Activated B cell treated with CpG ODN at 0.5 μM for 24 hours (primary cell): ENCODE measurements around the gene DUS1L. TPM values are rescaled to one million over a fixed set of nuclear protein-coding genes. Genes with fewer than 3 reads are reported as not detected.

Experiments
- ATAC-seq: fragments of 200-7000 bp; cut with Tn5 transposase; one replicate; pipeline ENCODE4 v1.10.0; 2021; ENCODE audit warnings: low read depth, mild to moderate bottlenecking, moderate library complexity
- CTCF ChIA-PET: fragments of 350-600 bp; sonication (Branson Sonifier 250); formaldehyde crosslinking; loops from one replicate; lab custom pipeline; 2021; ENCODE audit warnings: antibody characterized with exemption; lab: Charles Lee
- POLR2A ChIA-PET: fragments of 350-600 bp; sonication (Branson Sonifier 250); formaldehyde crosslinking; loops from one replicate; lab custom pipeline; 2021; ENCODE audit warnings: antibody characterized with exemption; lab: Charles Lee
- DNase-seq: peaks from one replicate; pipeline ENCODE4 v3.0.0; 2022
- H3K27ac Mint-ChIP-seq: one replicate; pipeline ENCODE4 v1.8.0; 2020; ENCODE audit warnings: mixed read lengths
- H3K27me3 Mint-ChIP-seq: one replicate; pipeline ENCODE4 v1.8.0; 2021; ENCODE audit warnings: mixed read lengths
- H3K36me3 Mint-ChIP-seq: one replicate; pipeline ENCODE4 v1.8.0; 2021; ENCODE audit warnings: low read depth, mixed read lengths
- H3K4me1 Mint-ChIP-seq: one replicate; pipeline ENCODE4 v1.8.0; 2021; ENCODE audit warnings: mixed read lengths
- H3K4me3 Mint-ChIP-seq: one replicate; pipeline ENCODE4 v1.8.0; 2020; ENCODE audit warnings: mild to moderate bottlenecking, mixed read lengths
- H3K9me3 Mint-ChIP-seq: one replicate; pipeline ENCODE4 v1.8.0; 2020; ENCODE audit warnings: mixed read lengths
- intact Hi-C: fragments of 100-400 bp; cut with micrococcal nuclease; formaldehyde crosslinking; loops from one replicate; pipeline ENCODE4 v1.15.1; 2024
- total RNA-seq: library from RNA; stranded (reverse); gene quantifications from 2 replicates; pipeline ENCODE4 v1.2.3, GENCODE V29; 2022
- TF ChIP-seq, protein P1 (sequence below): fragments of 200-600 bp; IDR thresholded peaks from one replicate; pipeline ENCODE4 v1.8.0; 2022; ENCODE audit warnings: antibody characterized with exemption, mild to moderate bottlenecking

Gene DUS1L
- total RNA-seq, 1 donor from 2014 or later, result 134 TPM

- no peak for ATAC-seq
- Mint-ChIP-seq H3K9me3 (no peaks in the 10 kb centered on the region), H3K36me3 (no peaks in the 10 kb centered on the region), H3K27ac (no peak overlapping the region), H3K27me3 (no peaks in the 10 kb centered on the region), H3K4me1 (no peaks in the 10 kb centered on the region), H3K4me3 (no peak overlapping the region)
- ChIA-PET POLR2A (no interaction called here), CTCF (interaction anchor here (0.6 kb wide), 1 partner anchor 19 kb away, joined by 3 read pairs; no protein-coding TSS in a partner anchor)
- no peak for DNase-seq
- TF ChIP-seq, protein P1, sequence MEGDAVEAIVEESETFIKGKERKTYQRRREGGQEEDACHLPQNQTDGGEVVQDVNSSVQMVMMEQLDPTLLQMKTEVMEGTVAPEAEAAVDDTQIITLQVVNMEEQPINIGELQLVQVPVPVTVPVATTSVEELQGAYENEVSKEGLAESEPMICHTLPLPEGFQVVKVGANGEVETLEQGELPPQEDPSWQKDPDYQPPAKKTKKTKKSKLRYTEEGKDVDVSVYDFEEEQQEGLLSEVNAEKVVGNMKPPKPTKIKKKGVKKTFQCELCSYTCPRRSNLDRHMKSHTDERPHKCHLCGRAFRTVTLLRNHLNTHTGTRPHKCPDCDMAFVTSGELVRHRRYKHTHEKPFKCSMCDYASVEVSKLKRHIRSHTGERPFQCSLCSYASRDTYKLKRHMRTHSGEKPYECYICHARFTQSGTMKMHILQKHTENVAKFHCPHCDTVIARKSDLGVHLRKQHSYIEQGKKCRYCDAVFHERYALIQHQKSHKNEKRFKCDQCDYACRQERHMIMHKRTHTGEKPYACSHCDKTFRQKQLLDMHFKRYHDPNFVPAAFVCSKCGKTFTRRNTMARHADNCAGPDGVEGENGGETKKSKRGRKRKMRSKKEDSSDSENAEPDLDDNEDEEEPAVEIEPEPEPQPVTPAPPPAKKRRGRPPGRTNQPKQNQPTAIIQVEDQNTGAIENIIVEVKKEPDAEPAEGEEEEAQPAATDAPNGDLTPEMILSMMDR, result no peak
- intact Hi-C loops, result no loop called here
These were observed 56.6 kb downstream of the DUS1L start for GRCh38 chr17:82008941-82009405.

DNA sequence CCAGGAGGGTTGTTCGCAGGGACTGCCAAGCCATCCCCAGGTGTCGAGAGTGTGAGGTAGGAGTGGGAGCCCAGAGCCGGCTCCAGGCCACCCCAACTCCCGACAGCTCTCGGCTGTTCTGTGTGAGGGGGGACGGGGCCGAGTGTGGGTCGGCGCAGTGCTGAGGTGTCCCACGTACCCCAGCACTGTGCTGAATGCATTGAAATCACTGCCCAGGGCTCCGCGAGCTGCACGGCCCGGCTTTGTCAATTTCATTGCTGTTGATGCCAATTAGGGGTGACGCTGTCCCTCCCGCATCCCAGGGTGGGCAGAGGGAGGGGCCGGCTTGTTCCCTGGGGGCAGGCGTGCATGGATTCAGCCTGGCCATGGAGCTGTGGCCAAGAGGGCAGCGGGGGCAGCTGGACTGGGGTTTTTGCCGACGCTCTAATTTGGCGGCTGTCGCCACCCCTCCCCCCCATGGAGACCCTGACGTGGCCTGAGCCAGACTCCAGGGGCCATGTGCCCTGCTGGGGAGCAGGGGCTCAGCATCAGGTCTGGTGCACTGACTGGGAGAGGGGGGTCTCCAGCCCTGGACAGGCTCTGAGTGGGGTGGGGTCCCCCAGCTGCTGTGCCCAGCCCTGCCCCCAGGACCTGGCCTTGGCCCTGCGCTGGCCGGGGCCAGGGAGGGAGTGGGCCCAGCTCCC is 57.2 kb downstream of the DUS1L start:
- H3K4me3 Mint-ChIP-seq, result no peak overlapping the region
- POLR2A ChIA-PET, result no interaction called here
- H3K36me3 Mint-ChIP-seq, result no peaks in the 10 kb centered on the region
- ATAC-seq, result no peak
- H3K9me3 Mint-ChIP-seq, result no peaks in the 10 kb centered on the region
- no peak for DNase-seq
- TF ChIP-seq, protein P1, result no peak
- H3K27ac Mint-ChIP-seq, result no peak overlapping the region
- CTCF ChIA-PET, result no interaction called here
- intact Hi-C loops, result no loop called here
- H3K27me3 Mint-ChIP-seq, result no peaks in the 10 kb centered on the region
- no peaks in the 10 kb centered on the region for H3K4me1 Mint-ChIP-seq

Other genes with a start within 250 kb of the DUS1L start
- 75.0 and 90.4 TPM in 2 replicates for gene MCRIP1, start 232.5 kb downstream of the DUS1L start, total RNA-seq
- gene PPP1R27, start 230.8 kb downstream of the DUS1L start, total RNA-seq, result not detected in 2 replicates
- 202 and 225 TPM in 2 replicates for gene P4HB, start 205.3 kb downstream of the DUS1L start, total RNA-seq
- 396 and 464 TPM in 2 replicates for gene ARHGDIA, start 194.5 kb downstream of the DUS1L start, total RNA-seq
- gene ALYREF, start 174.2 kb downstream of the DUS1L start, total RNA-seq, result 85.3 and 99.3 TPM in 2 replicates
- gene ANAPC11, start 174.1 kb downstream of the DUS1L start, total RNA-seq, result 64.2 and 83.8 TPM in 2 replicates
- 0.24 and 0.27 TPM in 2 replicates for gene NPB, start 163.6 kb downstream of the DUS1L start, total RNA-seq
- 40.3 and 44.1 TPM in 2 replicates for gene PCYT2, start 154.4 kb downstream of the DUS1L start, total RNA-seq
- 57.6 and 66.4 TPM in 2 replicates for gene SIRT7, start 147.6 kb downstream of the DUS1L start, total RNA-seq
- 27.9 and 30.7 TPM in 2 replicates for gene MAFG, start 138.1 kb downstream of the DUS1L start, total RNA-seq
- gene PYCR1, start 128.5 kb downstream of the DUS1L start, total RNA-seq, result 28.5 and 37.2 TPM in 2 replicates
- not detected in 2 replicates for gene MYADML2, start 118.6 kb downstream of the DUS1L start, total RNA-seq
- 0.22 TPM in 1 of 2 replicates, not detected in the other for gene NOTUM, start 104.6 kb downstream of the DUS1L start, total RNA-seq
- gene ASPSCR1, start 88.2 kb downstream of the DUS1L start, total RNA-seq, result 40.0 and 50.0 TPM in 2 replicates
- 37.4 and 41.7 TPM in 2 replicates for gene CENPX, start 42.9 kb downstream of the DUS1L start, total RNA-seq
- gene LRRC45, start 42.5 kb downstream of the DUS1L start, total RNA-seq, result 10.6 and 10.8 TPM in 2 replicates
- gene RAC3, start 34.1 kb downstream of the DUS1L start, total RNA-seq, result 0.49 TPM in 1 of 2 replicates, not detected in the other
- 84.3 and 85.2 TPM in 2 replicates for gene DCXR, start 28.1 kb downstream of the DUS1L start, total RNA-seq
- gene RFNG, start 14.0 kb downstream of the DUS1L start, total RNA-seq, result 17.7 and 18.7 TPM in 2 replicates
- 88.7 and 94.7 TPM in 2 replicates for gene GPS1, start 13.9 kb downstream of the DUS1L start, total RNA-seq
- 104 and 121 TPM in 2 replicates for gene FASN, start 32.4 kb upstream of the DUS1L start, total RNA-seq
- gene CCDC57, start 147.0 kb upstream of the DUS1L start, total RNA-seq, result 56.6 TPM in 2 replicates
- 24.6 and 26.5 TPM in 2 replicates for gene SLC16A3, start 163.2 kb upstream of the DUS1L start, total RNA-seq
- 147 and 170 TPM in 2 replicates for gene CSNK1D, start 207.9 kb upstream of the DUS1L start, total RNA-seq